MCF 10A (cell line): ENCODE results near the gene CORO1C. TPM values are rescaled to one million over a fixed set of nuclear protein-coding genes. Genes with fewer than 3 reads are reported as not detected.

Experiments used
- BruUV-seq: library from RNA; stranded (reverse); fragments of 400-500 nt; replicated peaks from 2 replicates; lab custom pipeline; 2021; lab: Mats Ljungman, UMichigan
- CTCF ChIA-PET: fragments of 300-600 bp; sonication (Branson Sonifier 250); formaldehyde crosslinking; extraction: SDS; loops from one replicate; lab custom pipeline; 2021; ENCODE audit warnings: antibody characterized with exemption, inconsistent platforms; lab: Yijun Ruan, JAX
- POLR2A ChIA-PET: fragments of 300-600, 350-650 bp; sonication (Branson Sonifier 250); formaldehyde crosslinking; extraction: SDS; loops from one replicate; lab custom pipeline; 2020; ENCODE audit warnings: antibody characterized with exemption, inconsistent platforms; lab: Yijun Ruan, JAX
- DNase-seq: peaks from one replicate; pipeline ENCODE4 v3.0.0-alpha.2; 2018; ENCODE audit not compliant: unreplicated experiment
- H3K27ac Mint-ChIP-seq: one replicate; pipeline ENCODE4 v1.8.0; 2022; ENCODE audit warnings: mild to moderate bottlenecking, low read depth, mixed read lengths; ENCODE audit not compliant: unreplicated experiment
- H3K27me3 Mint-ChIP-seq: one replicate; pipeline ENCODE4 v1.8.0; 2022; ENCODE audit warnings: mixed read lengths; ENCODE audit not compliant: insufficient read depth, unreplicated experiment
- H3K36me3 Mint-ChIP-seq: one replicate; pipeline ENCODE4 v1.8.0; 2022; ENCODE audit warnings: mild to moderate bottlenecking, moderate library complexity, mixed read lengths; ENCODE audit not compliant: insufficient read depth, unreplicated experiment
- H3K4me1 Mint-ChIP-seq: one replicate; pipeline ENCODE4 v1.8.0; 2022; ENCODE audit warnings: mixed read lengths; ENCODE audit not compliant: insufficient read depth, unreplicated experiment
- H3K4me3 Mint-ChIP-seq: one replicate; pipeline ENCODE4 v1.8.0; 2022; ENCODE audit warnings: mild to moderate bottlenecking, moderate library complexity, mixed read lengths; ENCODE audit not compliant: unreplicated experiment
- H3K9me3 Mint-ChIP-seq: one replicate; pipeline ENCODE4 v1.8.0; 2022; ENCODE audit warnings: mixed read lengths; ENCODE audit not compliant: unreplicated experiment
- CTCF ChIP-seq: fragments of 200-600 bp; IDR thresholded peaks from one replicate; pipeline ENCODE4 v1.8.0; 2022; ENCODE audit warnings: antibody characterized with exemption, mild to moderate bottlenecking; ENCODE audit not compliant: unreplicated experiment
- intact Hi-C: fragments of 100-400 bp; cut with micrococcal nuclease; formaldehyde crosslinking; loops from 2 replicates; pipeline ENCODE4 v1.14.1; 2022
- total RNA-seq: library from RNA; stranded (reverse); gene quantifications from 2 replicates; pipeline ENCODE4 v1.2.3, GENCODE V29; 2022

CORO1C gene
- total RNA-seq, 1 experiment from 2014 or later = 130 TPM

- Mint-ChIP-seq H3K27ac (no peak overlapping the region), H3K4me3 (no peak overlapping the region), H3K4me1 (peaks cover 6% of the 10 kb centered on the region), H3K36me3 (no peaks in the 10 kb centered on the region), H3K9me3 (no peaks in the 10 kb centered on the region), H3K27me3 (no peaks in the 10 kb centered on the region)
- intact Hi-C loops = no loop called here
- BruUV-seq = no TSS peak
- no peak for TF ChIP-seq CTCF
- ChIA-PET CTCF (interaction anchor here (0.6 to 1.1 kb wide), 2 partner anchors 9 to 63 kb away, joined by 3 to 5 read pairs; no protein-coding TSS in a partner anchor), POLR2A (interaction anchor here (0.9 kb wide), 1 partner anchor 44 kb away, joined by 4 read pairs; no protein-coding TSS in a partner anchor)
- no peak for DNase-seq
Measured at GRCh38 chr12:108609537-108610335, 121.6 kb downstream of the CORO1C start.

GRCh38 chr12:108608616-108609015, 122.7 kb downstream of the CORO1C start:
- peaks cover 6% of the 10 kb centered on the region for H3K4me1 Mint-ChIP-seq
- POLR2A ChIA-PET = no interaction called here
- H3K4me3 Mint-ChIP-seq = no peak overlapping the region
- no peak for DNase-seq
- H3K9me3 Mint-ChIP-seq = no peaks in the 10 kb centered on the region
- no TSS peak for BruUV-seq
- H3K27me3 Mint-ChIP-seq = no peaks in the 10 kb centered on the region
- CTCF ChIA-PET = interaction anchor here (0.6 to 2.6 kb wide), 3 partner anchors 9 to 89 kb away, joined by 3 to 14 read pairs (median 4); no protein-coding TSS in a partner anchor
- H3K27ac Mint-ChIP-seq = no peak overlapping the region
- intact Hi-C loops = no loop called here
- no peaks in the 10 kb centered on the region for H3K36me3 Mint-ChIP-seq
- no peak for TF ChIP-seq CTCF

GRCh38 chr12:108607981-108608600, 123.2 kb downstream of the CORO1C start:
- TF ChIP-seq CTCF = no peak
- H3K9me3 Mint-ChIP-seq = no peaks in the 10 kb centered on the region
- BruUV-seq = no TSS peak
- no peak overlapping the region for H3K4me3 Mint-ChIP-seq
- CTCF ChIA-PET = interaction anchor here (0.6 to 2.6 kb wide), 3 partner anchors 10 to 88 kb away, joined by 3 to 14 read pairs (median 4); no protein-coding TSS in a partner anchor
- intact Hi-C loops = no loop called here
- H3K27ac Mint-ChIP-seq = no peak overlapping the region
- peaks cover 6% of the 10 kb centered on the region for H3K4me1 Mint-ChIP-seq
- H3K36me3 Mint-ChIP-seq = no peaks in the 10 kb centered on the region
- no peaks in the 10 kb centered on the region for H3K27me3 Mint-ChIP-seq
- POLR2A ChIA-PET = no interaction called here
- no peak for DNase-seq

GRCh38 chr12:108606492-108606891, 124.8 kb downstream of the CORO1C start:
- no peak for TF ChIP-seq CTCF

More at GRCh38 chr12:108606492-108606891, 124.8 kb downstream of the CORO1C start:
- Mint-ChIP-seq H3K4me3 (no peak overlapping the region), H3K4me1 (no peaks in the 10 kb centered on the region), H3K27me3 (no peaks in the 10 kb centered on the region), H3K27ac (no peak overlapping the region), H3K9me3 (no peaks in the 10 kb centered on the region), H3K36me3 (no peaks in the 10 kb centered on the region)
- no peak for DNase-seq
- POLR2A ChIA-PET = no interaction called here
- intact Hi-C loops = no loop called here
- no TSS peak for BruUV-seq
- CTCF ChIA-PET = interaction anchor here (0.6 to 2.6 kb wide), 2 partner anchors 11 to 414 kb away, joined by 3 to 14 read pairs; no protein-coding TSS in a partner anchor
